GM13976 (cell line): Measurements from ENCODE around the gene ITPR1.

ENCODE experiments used
- DNase-seq: peaks from one replicate; pipeline ENCODE4 v3.0.0; 2012; ENCODE audit warnings: low spot score
- CTCF ChIP-seq: IDR thresholded peaks from 2 replicates; pipeline ENCODE4 v1.5.1; 2012; ENCODE audit warnings: borderline replicate concordance, mild to moderate bottlenecking; ENCODE audit not compliant: insufficient read depth; ENCODE audit errors: extremely low read depth, missing control alignments, control extremely low read depth
- in situ Hi-C: fragments of 300-500 bp; cut with MboI; formaldehyde crosslinking; loops from one replicate; pipeline ENCODE4 v1.12.0; 2022; ENCODE audit warnings: low sequenced_read_pairs, mixed read lengths, inconsistent platforms; ENCODE audit not compliant: unreplicated experiment

Gene ITPR1

GRCh38 chr3:4629095-4630007 is 136.2 kb downstream of the ITPR1 start:
- no peak for TF ChIP-seq CTCF
- in situ Hi-C loops = no loop called here
- no peak for DNase-seq

GRCh38 chr3:4633078-4634004 is 140.2 kb downstream of the ITPR1 start:
- in situ Hi-C loops = no loop called here
- peak; percentile 48 for TF ChIP-seq CTCF
- peak; percentile 73 for DNase-seq

- no peak for TF ChIP-seq CTCF
- DNase-seq = no peak
- in situ Hi-C loops = no loop called here
Observed at GRCh38 chr3:4634894-4635293, 141.7 kb downstream of the ITPR1 start.

GRCh38 chr3:4637265-4637664 is 144.1 kb downstream of the ITPR1 start:
- TF ChIP-seq CTCF = no peak
- in situ Hi-C loops = no loop called here

GRCh38 chr3:4641863-4642563 is 148.9 kb downstream of the ITPR1 start:
- in situ Hi-C loops = loop anchor here (10.0 kb wide), 1 partner anchor 287 kb away; no protein-coding TSS in a partner anchor
- DNase-seq = no peak
- no peak for TF ChIP-seq CTCF

More at GRCh38 chr3:4637265-4637664, 144.1 kb downstream of the ITPR1 start:
- no peak for DNase-seq

GRCh38 chr3:4642611-4643010 is 149.5 kb downstream of the ITPR1 start:
- no peak for DNase-seq
- in situ Hi-C loops = loop anchor here (10.0 kb wide), 1 partner anchor 288 kb away; no protein-coding TSS in a partner anchor
- TF ChIP-seq CTCF = no peak
